HG03378 (cell line): ENCODE data around the gene SLBP.

Experiments used
- ATAC-seq: cut with Tn5 transposase; IDR thresholded peaks from one replicate; pipeline ENCODE4 v1.9.1; 2021; ENCODE audit warnings: mild to moderate bottlenecking, moderate library complexity; ENCODE audit not compliant: unreplicated experiment

The SLBP gene

DNA sequence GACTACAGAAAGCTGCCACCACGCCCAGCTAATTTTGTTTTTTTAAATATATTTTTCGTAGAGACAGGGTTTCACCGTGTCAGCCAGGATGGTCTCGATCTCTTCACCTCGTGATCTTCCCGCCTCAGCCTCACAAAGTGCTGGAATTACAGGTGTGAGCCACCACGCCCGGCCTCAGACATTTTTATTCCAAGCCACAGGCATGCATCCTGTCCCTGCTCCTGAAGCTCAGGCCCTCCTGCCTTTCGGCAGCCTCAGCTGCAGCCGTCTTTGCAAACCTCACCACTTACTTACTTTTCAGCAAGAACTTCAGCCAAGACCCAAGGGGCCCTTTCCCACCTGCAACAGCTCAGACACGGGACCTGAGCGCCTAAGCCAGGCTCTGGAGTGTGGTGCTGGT, 54.0 kb downstream of the SLBP start:
- no peak for ATAC-seq

DNA sequence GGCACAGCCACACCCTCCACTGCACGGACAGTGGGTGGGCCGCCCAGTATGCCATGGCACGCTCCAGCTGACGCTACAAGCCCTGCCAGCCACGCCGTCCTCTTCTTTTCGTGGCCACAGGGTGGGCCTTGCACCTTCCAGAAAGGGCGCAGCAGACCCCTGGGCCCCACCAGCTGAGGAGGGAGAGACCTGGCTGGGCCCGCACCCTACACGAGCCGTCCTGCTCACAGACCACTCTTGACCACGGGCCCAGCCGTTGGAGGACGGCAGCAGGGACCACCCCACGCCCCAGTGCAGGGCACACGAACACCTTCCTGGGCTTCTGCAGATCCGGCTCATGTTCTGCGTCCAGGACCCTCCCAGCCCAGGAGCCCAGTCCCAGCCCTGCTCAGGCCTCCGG, 55.1 kb downstream of the SLBP start:
- ATAC-seq: no peak

DNA sequence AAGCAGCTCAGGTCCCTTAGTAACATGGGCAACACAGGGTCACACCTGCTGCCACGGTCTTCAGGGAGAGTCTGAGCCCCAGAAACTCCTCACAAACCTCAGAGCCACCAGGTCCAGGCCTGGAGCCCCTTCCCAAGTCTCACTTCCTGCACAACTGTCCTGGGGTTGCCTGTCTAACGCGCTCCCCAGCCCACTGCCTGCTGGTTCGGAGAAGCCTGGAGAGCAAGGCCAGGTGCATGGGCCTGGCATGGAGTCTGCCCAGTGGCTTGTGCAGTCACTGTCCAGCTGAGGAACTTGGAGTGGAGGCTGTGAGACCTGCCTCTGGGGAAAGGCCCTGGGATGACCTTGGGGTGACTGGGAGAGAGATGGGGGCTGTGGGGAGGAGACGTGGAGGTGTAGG, 56.0 kb downstream of the SLBP start:
- ATAC-seq: no peak

DNA sequence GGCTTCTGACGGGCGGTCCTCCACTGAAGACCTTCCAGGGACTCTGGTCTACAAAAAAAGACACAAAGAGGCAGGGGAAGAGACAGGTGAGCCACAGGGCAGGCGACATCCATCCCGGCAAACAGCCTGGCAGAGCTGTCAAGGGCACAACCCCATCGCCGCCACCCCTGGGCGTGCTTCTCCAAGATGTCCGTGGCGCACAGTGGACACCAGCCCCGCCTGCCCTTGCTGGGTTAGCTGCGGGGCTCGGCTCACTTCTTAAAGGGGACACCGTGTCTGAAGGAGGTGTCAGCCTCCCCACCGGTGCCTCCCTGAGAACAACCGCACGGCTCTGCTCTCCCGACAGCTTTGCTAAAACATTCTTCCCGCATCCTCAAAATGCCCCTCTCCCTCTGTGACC, 56.4 kb downstream of the SLBP start:
- no peak for ATAC-seq

DNA sequence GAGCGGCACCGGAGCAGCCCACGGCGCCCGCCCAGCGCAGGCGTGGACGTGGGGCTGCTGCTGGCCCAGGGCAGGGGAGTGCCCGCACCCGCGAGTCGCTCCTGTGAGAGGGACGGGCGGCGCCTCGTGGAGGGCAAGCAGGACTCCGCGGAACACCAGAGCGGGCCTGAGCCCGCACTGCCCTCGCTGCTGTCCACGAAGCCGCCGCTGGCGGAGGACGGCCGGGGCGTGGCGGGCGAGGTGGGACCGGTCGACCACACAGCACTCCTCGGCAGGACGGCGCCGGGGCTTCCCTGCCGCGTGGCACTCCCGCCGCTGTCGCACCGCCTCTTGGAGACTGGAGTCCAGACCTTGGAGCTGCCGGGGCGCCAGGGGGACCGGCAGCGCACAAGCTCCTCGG, 57.0 kb downstream of the SLBP start:
- no peak for ATAC-seq

DNA sequence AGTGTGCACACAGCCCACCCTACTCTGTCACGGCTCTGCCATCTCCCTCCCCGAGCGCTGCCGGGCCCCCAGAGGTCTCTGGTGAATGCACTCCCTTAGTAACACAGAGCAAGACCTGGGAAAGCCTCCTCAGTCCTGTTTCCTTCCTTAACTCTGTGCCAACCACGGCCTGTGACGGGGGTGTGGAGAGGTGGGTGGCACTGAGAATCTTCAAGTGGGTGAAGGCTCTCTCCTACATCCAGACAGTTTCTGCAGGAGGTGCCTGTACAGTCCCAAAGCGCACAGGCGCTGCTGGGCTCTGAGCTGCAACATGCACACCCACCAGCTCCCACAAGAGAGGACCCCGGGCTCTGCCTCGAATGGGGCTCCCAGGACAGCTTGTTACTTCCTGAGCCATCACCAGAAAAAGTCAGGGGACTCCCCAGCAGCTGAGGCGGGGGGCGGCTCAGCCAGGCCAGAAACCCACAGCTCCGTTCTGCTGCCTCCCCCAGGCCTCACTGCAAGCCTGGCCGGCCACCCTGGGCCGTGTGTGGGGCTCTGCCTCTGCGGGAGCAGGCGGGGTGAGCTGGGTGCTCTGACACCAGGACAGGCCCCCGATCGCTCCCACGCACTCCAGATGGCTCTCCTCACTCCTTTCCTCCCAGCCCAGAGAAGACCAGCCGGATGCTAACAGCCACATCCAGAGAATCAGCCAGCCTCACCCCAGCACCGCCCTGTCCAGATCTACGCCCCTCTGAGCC, 57.7 kb downstream of the SLBP start:
- no peak for ATAC-seq

DNA sequence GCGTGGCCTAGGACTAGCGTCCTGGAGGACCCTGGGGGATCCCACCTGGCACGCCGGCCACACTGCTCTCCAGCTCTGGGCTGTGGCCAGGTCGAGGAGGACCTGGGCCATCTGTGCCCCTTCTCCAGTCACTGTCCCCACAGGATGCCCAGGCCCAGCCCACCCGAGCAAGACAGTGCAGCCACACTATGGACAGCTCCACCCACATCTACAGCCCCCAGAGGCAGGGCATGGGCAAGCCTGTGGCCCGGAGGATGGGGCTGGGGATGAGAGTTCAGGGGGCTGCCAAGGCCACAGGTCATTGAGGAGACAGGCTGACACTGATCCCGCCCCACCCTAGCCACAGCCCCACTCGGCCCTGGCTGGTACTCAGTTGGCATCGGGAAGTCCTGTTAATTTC, 58.3 kb downstream of the SLBP start:
- no peak for ATAC-seq

DNA sequence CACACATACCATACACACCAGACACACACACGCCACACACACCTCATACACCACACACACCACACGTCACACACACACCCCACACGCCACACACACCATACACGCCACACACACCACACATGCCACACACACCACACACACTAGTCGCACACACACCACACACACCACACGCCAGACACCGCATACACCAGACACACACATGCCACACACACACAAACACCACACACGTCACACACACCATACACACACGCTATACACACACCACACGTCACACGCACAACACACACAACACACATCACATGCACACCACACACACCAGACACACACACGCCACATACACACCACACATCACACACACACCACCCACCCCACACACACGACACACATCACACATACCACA, 60.0 kb downstream of the SLBP start:
- ATAC-seq: no peak

DNA sequence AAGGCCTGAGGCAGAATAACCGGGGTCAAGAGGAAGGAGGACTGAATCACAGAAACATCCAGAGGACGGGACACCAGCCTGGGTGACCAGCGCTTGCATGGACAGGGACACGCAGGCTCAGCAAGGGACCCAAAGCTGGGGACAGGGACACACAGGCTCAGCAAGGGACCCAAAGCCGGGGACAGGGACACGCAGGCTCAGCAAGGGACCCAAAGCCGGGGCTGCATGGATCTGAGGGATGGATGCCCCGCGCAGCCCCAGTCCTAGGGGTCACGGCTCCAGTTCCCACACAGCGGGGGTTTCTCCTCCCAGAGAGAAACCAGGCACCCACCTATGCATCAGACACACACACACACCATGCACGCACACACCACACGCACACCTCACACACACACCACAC, 60.5 kb downstream of the SLBP start:
- no peak for ATAC-seq

DNA sequence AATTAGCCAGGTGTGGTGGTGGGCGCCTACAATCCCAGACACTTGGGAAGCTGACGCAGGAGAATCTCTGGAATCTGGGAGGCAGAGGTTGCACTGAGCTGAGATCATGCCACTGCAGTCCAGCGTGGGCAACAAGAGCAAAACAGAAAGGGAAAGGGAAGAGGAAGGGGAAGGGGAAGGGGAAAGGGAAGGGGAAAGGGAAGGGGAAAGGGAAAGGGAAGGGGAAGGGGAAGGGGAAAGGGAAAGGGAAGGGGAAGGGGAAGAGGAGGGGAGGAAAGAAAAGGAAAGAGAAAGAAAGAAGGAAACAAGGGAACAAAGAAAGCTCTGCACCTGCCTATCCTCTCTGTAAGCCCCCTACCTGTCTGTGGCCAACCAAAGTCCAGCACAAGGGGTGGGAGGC, 63.2 kb downstream of the SLBP start:
- no peak for ATAC-seq

DNA sequence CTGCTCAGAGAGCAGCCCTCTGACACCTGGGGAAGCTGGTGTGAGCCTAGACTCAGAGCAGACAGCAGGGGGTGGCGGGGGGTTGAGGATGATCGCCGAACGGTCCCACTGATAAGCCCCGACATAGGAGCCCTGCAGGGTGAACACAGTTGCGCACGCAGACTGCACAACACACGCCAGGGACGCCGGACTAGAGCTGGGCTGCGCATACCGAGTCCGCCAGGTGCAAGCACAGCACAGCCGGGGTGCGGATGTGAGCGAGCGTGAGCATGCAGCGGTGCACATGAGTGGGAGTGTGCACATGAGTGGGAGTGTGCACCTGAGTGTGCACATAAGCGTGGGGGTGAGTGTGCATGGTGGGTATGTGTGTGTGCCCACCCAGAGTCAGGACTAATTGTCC, 64.7 kb downstream of the SLBP start:
- ATAC-seq: no peak

DNA sequence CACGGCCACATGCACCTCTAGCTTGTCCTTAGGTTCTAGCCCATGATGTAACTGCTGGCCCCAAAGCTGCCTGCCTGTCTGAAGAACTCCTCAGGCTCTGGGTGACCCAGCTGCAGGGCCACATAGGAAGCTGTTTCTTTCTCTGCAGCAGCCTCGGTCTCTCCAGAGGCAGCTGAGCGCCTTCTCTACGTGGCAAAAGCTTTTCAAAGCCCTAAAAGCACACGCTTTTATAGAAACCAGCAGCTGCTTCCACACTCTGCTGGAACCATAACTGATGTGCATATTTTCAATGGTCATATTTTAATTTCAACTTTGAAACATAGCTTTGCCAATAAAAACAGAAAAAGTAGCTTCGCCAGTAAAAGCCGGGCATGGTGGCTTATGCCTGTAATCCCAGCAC, 65.4 kb downstream of the SLBP start:
- no peak for ATAC-seq

DNA sequence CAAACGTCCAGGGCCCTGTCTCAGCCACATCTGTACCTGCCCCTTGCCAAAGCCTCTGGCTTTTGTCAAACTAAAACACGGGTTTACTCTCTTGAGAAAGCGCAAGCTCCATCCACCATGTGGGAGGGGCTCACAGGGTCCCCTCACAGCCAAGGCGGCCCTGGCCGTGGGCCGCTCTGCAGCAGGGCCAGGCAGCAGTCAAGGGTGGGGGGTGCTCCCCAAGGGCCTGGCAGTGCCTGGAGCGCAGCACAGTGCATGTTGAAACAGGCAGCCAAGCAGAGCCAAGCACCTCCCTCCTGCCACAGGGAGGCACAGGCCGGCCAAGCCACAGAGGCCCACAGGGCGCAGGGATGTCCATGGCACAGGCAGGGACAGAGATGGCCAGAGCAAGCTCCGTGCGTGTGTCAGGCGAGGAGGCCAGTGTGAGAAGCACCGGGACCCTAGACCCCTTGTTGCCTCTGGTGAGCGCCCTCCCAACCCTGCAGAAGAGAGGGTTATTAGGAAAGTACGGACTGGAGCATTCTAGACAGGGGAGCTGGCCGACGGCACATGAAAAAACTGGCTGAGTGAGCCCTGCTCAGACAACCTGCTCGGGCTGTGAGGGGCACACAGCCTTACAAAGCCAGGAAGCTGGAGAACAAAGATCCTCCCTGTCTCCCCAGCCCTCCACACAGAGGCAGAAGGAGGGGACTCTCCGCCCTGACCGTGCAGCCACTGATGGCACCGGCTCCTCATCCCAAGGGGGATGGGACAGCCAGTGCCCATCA, 67.0 kb downstream of the SLBP start:
- no peak for ATAC-seq

DNA sequence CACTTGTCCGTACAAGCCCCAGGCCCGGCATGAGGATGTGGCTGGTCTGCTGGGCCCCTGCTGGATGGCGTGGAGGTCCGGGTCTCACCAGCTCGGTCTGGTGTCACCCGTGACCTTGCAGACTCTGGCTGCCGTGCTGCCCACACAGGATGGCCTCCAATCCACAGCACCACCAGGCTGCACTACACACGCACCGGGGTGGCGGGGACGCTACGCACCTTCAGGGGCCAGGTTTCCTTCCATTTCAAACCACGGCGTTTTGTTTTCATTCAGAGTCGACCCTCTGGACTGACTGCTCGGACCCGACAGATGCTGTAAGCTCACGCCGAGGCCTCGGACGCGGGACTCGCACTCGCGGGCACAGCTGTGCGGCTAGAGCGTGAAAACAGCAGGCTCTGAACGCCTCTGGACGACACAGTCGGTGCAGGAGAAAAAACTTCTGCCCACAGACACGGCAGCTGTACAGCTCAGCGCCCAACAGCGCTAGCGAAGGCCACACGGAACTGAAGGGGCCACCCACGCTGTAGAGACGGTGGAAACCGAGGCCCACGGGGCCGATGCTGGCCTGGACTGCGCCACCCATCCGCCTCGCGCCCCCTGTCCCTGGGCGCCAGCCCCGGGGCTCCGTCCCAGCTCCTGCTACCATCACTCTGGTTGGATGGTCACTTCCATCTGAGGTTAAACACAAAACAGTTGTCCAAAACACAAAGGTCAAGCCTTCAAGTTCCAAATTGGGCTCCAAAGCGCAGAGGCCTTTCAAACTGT, 68.0 kb downstream of the SLBP start:
- no peak for ATAC-seq
